ENCODE results near the gene APLP2.

APLP2 gene

DNA sequence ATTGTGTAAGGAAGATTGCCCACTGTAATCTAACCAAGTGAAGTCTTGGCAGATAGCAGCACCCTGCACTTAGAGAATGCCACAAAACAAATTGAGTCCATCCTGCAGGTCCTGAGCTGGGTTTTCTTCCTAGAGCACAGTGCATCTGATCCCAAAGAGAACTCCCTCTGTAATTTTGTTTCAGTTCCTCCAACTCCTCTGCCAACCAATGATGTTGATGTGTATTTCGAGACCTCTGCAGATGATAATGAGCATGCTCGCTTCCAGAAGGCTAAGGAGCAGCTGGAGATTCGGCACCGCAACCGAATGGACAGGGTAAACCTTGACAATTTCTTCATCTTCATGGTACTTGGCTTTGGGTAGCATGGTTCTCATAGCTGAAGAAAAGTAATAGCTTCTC is 56.8 kb downstream of the APLP2 start:
- TF ChIP-seq ZNF274 (IDR thresholded peaks at IDR 0.05; ENCODE audit: low read depth, low read length), result no peak

DNA sequence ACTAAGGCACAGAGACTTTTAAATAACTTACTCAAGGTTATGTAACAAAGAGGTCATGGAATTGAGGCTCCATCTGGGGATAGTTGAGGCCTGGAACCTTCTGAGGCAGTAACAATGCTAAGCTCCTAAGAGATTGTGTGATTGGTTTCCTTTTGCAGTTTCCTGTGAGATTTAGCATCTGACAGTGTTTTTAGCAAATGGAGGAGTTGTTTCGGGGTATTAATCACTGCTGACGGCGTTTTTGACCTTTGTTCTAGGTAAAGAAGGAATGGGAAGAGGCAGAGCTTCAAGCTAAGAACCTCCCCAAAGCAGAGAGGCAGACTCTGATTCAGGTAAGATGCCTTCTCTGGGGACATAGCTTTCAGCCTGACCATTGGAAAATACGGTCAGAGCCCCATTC is 57.8 kb downstream of the APLP2 start:
- TF ChIP-seq ZNF274 (IDR thresholded peaks at IDR 0.05; ENCODE audit: low read depth, low read length), result no peak
- no peak overlapping the region for H3K4me3 ChIP-seq (ENCODE audit: low read length)

More for the DNA sequence above, 56.8 kb downstream of the APLP2 start:
- H3K4me3 ChIP-seq (ENCODE audit: low read length), result no peak overlapping the region

DNA sequence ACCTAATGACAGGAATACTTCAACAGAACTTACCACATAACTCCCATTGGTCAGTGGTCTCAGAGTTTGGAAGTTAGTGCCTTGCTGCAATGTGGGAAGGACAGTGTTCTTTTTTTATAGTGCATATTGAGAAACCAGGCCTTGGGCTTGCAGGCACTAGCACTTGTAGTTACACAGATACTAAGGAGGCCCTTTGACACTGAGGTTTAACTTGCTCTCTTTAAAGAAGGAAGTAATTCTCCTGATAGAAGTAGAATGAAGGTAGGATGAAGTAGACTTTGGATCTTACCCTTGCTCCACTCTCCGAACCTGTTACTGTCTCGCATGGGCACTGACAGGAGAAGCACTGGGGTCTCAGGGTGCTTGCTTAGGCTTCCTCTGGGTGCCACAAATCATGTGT is 58.9 kb downstream of the APLP2 start:
- TF ChIP-seq ZNF274 (IDR thresholded peaks at IDR 0.05; ENCODE audit: low read depth, low read length), result no peak
- H3K4me3 ChIP-seq (ENCODE audit: low read length), result no peak overlapping the region

DNA sequence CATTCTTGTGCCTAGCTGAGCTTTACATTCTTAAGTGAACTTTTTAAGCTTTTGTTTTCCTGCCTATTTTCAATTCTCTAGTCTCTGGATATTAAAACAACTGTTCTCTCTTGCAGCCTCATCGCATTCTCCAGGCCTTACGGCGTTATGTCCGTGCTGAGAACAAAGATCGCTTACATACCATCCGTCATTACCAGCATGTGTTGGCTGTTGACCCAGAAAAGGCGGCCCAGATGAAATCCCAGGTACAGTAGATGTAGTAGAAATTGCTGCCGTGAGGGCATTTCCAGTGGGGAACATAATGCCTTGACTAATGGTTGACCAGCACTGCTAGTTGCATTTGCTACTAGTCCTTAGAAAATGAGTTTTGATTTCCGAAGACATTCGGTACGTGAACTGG is 60.2 kb downstream of the APLP2 start:
- TF ChIP-seq ZNF274 (IDR thresholded peaks at IDR 0.05; ENCODE audit: low read depth, low read length), result no peak
- H3K4me3 ChIP-seq (ENCODE audit: low read length), result no peak overlapping the region

DNA sequence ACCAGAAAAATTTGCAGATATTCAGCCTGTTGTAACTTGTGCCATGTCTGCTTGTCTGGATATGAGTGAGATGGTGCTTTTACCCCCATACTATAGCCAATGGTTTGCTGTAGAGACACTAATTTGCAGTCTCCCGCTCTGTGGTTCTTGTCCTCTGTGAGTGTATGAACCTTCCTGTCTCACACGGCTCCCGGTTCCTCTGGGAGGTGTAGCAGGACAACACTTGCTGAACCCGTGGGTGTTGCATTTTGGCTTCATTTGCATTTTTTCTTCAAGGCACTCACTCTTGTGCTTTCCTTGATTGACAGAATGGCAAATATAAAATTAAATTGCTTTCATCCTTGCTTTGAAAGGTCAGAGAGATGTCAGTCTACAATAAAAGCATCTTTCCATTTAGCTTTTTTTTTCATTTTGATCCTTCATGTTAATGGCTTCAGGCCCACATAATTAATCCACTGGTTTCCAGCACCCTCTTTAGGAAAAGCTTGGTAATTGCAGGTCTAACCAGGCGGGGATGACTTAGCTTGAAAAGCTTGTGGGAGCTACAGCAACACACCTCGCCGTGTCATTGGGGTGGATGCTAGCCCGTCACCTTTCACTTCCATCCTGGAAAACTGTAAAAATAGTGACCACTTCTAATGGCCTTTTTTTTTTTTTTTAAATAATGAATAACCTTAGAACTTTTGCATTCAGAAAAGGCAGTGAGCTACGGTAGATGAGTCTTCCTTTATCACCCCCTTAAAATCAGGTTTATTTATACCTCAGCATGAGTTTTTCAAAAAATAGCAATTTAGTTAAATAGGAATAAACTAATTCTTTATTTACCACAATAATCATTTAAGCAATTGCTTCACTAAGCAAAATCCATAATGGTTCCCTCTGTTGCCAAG is 62.5 kb downstream of the APLP2 start:
- H3K4me3 ChIP-seq (ENCODE audit: low read length), result no peak overlapping the region
- TF ChIP-seq ZNF274 (IDR thresholded peaks at IDR 0.05; ENCODE audit: low read depth, low read length), result no peak

DNA sequence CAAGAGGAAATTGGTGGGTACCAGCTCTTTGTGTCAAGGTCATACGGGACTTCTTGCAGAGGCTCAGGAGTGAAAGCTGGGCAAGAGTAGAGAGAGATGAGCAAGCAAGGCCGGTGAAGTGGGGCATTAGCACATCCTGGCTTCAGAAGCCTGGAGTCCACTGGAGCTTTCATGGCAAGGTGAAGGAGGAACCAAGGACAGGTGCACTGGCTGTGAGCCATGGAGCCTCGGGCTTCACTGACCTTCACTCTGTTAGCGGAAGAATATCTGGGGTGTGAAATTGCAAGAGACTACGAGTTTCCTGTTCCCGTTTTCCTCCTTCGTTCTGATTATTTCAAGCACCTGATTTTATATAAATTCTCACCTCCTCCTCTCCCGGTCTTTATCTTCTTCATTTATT is 64.0 kb downstream of the APLP2 start:
- no peak overlapping the region for H3K4me3 ChIP-seq (ENCODE audit: low read length)
- TF ChIP-seq ZNF274 (IDR thresholded peaks at IDR 0.05; ENCODE audit: low read depth, low read length), result no peak

DNA sequence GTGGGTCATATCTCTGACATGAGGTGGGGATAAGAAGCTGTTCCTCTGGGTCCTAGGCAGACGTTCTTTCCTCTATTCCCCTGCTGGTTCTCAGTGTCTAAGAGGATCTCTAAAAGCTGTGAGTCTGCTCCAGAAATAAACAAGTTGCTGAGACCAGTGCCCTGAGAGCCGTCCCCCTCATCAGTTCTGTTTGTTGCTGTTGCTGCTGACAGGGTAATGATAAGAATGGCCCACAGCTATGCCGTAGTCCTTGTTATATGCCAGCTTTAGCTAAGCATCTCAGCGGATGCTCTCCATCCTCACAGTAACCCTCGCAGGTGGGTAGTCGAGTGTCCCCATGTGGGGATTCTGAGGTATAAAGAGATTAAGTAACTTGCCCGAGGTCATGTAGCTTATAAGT is 66.4 kb downstream of the APLP2 start:
- no peak overlapping the region for H3K4me3 ChIP-seq (ENCODE audit: low read length)
- TF ChIP-seq ZNF274 (IDR thresholded peaks at IDR 0.05; ENCODE audit: low read depth, low read length), result no peak

DNA sequence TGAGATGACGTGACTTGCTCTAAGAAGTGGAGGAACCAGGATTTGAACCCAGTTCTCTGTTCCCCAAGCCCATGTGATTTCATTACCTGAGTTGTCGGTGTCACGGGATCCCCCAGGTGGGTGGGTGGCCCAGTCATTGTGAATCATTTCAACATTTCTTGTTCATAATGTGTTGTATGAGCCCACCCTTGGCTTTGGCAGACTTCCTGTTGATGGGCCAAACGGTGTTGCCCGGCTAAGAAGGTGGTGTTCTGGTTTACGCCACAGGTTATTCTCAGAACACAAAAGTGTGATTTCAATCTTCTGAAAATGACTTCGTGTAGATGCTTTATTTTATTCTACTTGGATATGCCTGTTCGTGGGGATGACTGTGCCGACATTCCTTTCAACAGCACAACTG is 68.3 kb downstream of the APLP2 start:
- TF ChIP-seq ZNF274 (IDR thresholded peaks at IDR 0.05; ENCODE audit: low read depth, low read length), result no peak
- no peak overlapping the region for H3K4me3 ChIP-seq (ENCODE audit: low read length)

DNA sequence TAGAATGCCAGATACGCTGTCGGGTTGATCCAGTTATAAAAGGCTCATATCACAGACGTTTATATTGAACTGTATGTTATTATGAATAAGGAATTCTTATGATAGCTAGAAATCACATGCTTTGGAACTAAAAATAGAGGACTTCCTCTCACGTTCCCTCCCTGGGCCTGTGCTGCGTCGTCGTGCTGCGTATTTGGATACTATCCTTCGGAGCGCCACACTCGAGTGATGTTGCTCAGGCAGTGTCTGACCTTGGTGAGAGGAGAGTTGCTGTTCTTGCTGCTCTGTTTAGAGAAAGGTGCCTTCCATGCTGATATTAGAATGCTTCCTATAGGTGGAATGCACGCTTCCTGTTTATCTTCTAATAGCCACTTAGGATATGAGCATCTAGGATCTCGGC is 69.7 kb downstream of the APLP2 start:
- no peak for TF ChIP-seq ZNF274 (IDR thresholded peaks at IDR 0.05; ENCODE audit: low read depth, low read length)
- H3K4me3 ChIP-seq (ENCODE audit: low read length), result no peak overlapping the region

DNA sequence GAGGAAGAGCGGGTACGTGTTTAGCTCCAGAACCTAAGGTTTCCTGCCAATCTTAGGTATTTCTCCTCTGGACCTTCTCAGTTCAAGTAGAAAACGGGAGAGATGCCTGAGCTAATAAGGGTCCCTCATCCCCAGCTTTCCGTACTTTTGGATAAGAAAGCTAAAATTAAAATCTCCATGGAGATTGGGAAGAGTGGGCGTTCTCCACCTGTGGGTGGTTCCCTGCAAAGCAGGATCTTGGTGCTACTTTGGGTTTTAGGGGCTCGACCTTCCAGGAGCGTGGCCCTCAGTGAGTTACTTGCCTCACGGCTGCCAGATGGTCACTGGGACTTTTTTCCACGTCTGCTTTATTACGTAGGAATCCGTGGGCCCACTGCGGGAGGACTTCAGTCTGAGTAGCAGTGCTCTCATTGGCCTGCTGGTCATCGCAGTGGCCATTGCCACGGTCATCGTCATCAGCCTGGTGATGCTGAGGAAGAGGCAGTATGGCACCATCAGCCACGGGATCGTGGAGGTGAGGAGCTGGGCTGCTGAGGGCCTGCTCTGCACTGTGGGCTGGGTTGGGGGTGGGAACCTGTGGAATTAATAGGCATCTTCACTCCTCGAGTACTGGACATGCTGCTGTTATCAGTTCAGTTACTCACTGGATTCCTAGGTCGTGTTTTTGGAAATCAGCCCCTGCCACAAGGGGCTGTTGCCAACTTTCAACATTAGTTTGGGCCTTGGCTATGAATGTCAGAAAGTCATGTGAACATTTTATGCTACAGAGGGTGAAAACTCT is 72.1 kb downstream of the APLP2 start:
- no peak for TF ChIP-seq ZNF274 (IDR thresholded peaks at IDR 0.05; ENCODE audit: low read depth, low read length)

DNA sequence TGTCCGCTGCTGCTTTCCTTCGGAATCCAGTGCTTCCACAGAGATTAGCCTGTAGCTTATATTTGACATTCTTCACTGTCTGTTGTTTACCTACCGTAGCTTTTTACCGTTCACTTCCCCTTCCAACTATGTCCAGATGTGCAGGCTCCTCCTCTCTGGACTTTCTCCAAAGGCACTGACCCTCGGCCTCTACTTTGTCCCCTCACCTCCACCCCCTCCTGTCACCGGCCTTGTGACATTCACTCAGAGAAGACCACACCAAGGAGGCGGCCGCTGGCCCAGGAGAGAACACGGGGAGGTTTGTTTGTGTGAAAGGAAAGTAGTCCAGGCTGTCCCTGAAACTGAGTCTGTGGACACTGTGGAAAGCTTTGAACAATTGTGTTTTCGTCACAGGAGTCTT is 74.4 kb downstream of the APLP2 start:
- TF ChIP-seq ZNF274 (IDR thresholded peaks at IDR 0.05; ENCODE audit: low read depth, low read length), result no peak
- no peak overlapping the region for H3K4me3 ChIP-seq (ENCODE audit: low read length)

More for the DNA sequence above, 72.1 kb downstream of the APLP2 start:
- no peak overlapping the region for H3K4me3 ChIP-seq (ENCODE audit: low read length)

DNA sequence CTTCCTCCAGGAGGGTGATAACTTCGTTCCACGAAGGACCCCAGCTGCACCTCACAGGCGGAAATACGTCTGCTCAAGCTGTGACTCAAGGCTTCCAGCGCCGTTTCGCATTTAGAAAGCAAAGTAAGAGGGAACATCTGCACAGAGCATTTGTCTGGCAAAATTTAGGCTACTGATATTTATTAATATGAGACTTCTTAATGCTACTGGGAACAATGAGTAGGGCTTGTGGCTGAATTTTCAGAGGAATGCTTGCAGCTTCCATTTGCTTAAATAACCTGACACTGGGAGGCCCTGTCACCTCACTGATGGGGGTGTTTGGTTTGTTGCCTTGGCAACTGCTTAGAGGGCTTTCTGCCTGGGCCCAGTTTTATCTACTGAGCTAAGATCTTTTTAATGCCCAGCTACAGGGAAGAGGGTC is 75.2 kb downstream of the APLP2 start:
- H3K4me3 ChIP-seq (ENCODE audit: low read length), result no peak overlapping the region
- TF ChIP-seq ZNF274 (IDR thresholded peaks at IDR 0.05; ENCODE audit: low read depth, low read length), result no peak

DNA sequence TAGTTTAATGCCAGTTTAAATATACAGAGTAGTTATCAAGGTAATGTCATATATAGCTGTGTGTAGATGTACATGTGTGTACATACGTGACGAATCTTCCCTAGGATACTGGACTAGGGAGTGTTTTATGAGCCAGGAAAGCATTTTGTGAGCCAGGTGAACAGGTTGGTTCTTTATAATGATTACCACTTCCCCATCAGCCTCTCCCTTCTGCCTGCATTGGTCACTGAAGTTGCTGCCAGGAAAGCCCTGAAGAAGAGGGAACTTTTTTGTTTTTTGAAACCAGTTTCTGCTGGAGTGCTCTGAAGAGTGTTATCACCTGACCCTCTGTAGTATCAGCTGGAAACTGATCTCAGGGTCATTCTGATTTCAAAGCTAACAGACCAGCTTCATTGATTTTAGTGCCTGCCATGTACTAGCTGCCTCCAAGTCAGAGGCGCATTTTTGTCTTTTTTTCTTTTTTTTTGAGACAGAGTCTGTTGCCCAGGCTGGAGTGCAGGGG is 75.7 kb downstream of the APLP2 start:
- no peak for TF ChIP-seq ZNF274 (IDR thresholded peaks at IDR 0.05; ENCODE audit: low read depth, low read length)
- no peak overlapping the region for H3K4me3 ChIP-seq (ENCODE audit: low read length)

DNA sequence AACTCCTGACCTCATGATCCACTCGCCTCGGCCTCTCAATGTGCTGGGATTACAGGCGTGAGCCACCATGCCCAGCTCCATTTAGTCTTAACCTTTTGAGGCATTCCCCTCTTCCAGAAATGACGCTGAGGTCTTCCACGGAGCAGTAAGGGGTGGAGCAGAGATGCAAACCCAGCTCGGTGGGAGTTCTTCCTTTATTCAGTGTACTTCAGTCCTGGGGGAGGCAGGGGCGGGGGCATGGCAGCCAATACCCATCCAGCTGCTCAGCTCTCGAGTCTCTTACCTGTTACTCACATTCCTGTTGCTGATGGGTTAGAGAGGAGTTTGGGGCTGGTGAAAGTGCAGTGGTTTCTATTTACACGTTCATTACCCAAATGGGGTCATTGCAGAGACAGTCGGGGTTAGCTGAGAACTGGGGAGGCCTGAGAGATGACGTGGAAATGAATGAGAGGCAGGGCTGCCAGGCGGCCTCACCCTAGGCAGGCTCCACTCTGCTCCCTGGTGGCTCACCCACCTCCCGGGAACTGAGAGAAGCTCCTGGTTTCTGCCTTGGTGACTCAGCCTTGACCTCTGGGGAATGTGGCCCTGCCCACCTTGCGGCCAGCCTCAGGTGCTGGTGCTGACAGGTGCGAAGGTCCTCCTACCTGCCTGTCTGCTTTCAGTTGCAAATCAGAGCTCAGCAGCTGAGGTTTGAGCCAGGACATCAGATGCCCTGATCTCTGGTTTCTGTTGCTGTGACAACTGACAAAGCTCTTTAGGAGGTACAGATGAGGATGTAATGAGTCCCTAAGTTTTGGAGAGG is 76.5 kb downstream of the APLP2 start:
- H3K4me3 ChIP-seq (ENCODE audit: low read length), result no peak overlapping the region
- no peak for TF ChIP-seq ZNF274 (IDR thresholded peaks at IDR 0.05; ENCODE audit: low read depth, low read length)
